ENCODE results near the gene NCAPH2.

NCAPH2 gene

DNA sequence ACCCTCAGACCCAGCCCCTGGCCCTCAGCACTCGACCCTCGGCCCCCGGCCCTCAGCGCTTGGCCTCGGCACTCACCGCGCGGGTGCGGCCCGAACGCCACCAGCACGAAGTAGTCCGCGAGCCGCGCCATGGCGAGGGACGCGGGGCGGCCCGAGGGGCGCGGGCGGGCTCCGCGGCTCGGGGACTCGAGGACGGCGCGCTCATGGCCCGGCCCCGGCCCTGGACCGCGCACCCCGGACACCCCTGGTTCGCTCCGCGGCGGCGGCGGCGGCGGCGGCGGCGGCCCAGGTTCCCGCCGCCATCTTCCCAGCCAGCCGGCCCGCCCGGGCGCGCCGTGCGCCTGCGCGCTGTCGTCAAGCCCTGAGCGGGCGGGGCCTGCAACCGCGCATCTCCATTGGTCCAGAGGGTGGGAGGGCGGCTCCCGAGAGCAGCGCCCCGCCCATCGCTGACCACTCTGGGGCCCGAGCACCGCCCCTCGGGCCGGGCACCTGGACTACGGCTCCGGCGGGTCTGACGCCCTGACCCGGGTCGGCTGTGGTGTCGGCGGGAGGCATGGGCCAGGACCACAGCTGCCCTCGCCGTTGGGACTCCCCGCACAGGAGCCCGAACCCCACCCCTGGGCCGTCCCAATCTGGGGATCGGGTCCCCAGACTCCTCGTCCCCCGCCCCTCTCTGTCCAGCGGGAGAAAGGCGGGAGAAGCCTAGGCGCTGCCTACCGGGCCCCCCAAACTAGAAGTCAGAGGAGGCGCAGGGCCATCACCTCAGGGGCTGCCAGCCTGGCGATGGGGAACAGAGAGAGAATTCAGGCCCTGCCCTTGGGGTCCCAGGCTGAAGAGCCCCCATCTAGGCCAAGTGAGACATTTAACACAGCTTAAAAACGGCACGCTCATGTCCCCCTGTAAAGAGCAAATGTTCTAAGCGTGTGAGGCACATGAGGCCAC, 33.0 kb upstream of the NCAPH2 start, which contains the start of gene SBF1:
Gene SBF1, minus strand, starts transcription at position 326 of the 942 bp plus-strand sequence. Its CDS starts 195 bp downstream, at position 131.
- peak; percentile 100 for DNase-seq (ENCODE audit: low spot score)
- in situ Hi-C loops (cut with MboI; ENCODE audit: low pct_unique_long_range_greater_than_20kb, low sequenced_read_pairs, unreplicated experiment), result no loop called here
- TF ChIP-seq, protein P1, sequence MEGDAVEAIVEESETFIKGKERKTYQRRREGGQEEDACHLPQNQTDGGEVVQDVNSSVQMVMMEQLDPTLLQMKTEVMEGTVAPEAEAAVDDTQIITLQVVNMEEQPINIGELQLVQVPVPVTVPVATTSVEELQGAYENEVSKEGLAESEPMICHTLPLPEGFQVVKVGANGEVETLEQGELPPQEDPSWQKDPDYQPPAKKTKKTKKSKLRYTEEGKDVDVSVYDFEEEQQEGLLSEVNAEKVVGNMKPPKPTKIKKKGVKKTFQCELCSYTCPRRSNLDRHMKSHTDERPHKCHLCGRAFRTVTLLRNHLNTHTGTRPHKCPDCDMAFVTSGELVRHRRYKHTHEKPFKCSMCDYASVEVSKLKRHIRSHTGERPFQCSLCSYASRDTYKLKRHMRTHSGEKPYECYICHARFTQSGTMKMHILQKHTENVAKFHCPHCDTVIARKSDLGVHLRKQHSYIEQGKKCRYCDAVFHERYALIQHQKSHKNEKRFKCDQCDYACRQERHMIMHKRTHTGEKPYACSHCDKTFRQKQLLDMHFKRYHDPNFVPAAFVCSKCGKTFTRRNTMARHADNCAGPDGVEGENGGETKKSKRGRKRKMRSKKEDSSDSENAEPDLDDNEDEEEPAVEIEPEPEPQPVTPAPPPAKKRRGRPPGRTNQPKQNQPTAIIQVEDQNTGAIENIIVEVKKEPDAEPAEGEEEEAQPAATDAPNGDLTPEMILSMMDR (IDR thresholded peaks at IDR 0.05; ENCODE audit: extremely low read depth, insufficient read depth, missing control alignments), result no peak

DNA sequence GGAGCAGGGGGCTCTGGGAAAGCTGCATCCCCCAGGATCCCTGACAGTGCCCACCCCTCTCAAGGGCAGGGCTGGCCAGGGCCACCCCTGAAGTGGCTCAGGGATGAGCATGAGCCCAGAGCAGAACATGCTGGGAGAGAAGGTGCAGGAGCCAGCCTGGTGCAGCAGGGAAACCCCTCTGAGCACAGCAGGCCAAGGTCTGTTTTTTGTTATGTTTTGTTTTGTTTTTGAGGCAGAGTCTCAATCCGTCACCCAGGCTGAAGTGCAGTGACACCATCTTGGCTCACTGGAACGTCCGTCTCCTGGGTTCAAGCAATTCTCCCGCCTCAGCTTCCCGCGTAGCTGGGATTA, 32.4 kb upstream of the NCAPH2 start:
- in situ Hi-C loops (cut with MboI; ENCODE audit: low pct_unique_long_range_greater_than_20kb, low sequenced_read_pairs, unreplicated experiment), result no loop called here
- TF ChIP-seq, protein P1 (IDR thresholded peaks at IDR 0.05; ENCODE audit: extremely low read depth, insufficient read depth, missing control alignments), result no peak

DNA sequence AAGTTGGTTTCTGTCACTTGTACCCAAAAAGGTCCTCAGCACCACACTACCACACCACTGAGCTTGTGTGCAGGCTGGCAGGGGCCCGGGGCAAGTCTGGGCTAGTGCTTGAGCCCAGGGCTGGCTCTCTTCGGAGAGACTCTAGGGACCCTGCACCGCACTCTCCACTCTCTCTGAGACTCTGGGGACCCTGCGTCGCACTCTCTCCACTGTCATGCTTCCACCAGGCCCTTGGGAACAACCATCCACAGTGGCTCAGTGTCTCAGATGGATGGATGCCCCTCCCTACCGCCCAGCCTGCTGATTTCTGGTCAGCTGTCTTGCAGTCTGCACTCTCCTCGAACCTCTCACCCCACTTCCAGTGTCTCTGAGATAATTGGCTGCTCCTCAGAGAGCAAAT, 31.2 kb upstream of the NCAPH2 start:
- TF ChIP-seq, protein P1 (IDR thresholded peaks at IDR 0.05; ENCODE audit: extremely low read depth, insufficient read depth, missing control alignments), result no peak
- no peak for DNase-seq (ENCODE audit: low spot score)
- in situ Hi-C loops (cut with MboI; ENCODE audit: low pct_unique_long_range_greater_than_20kb, low sequenced_read_pairs, unreplicated experiment), result no loop called here

More for the DNA sequence above, 32.4 kb upstream of the NCAPH2 start:
- no peak for DNase-seq (ENCODE audit: low spot score)

DNA sequence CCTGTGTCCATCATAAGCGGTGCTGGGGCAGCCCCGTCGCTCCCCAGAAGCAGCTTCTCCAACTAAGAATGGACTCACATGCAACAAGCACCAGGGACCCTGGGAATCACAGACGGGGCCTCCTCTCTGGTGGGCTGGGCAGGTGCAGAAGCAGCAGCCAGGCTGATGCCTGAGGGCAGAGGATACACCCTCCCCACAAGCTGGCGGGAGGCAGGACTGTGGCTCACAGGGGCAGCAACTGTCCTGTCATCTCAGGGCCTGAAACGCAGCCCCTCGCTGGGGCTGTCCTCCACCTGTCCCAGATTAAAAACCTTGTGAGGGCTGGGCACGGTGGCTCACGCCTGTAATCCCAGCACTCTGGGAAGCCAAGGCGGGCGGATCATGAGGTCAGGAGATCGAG, 30.1 kb upstream of the NCAPH2 start:
- TF ChIP-seq, protein P1 (IDR thresholded peaks at IDR 0.05; ENCODE audit: extremely low read depth, insufficient read depth, missing control alignments), result no peak
- in situ Hi-C loops (cut with MboI; ENCODE audit: low pct_unique_long_range_greater_than_20kb, low sequenced_read_pairs, unreplicated experiment), result no loop called here
- DNase-seq (ENCODE audit: low spot score), result no peak

DNA sequence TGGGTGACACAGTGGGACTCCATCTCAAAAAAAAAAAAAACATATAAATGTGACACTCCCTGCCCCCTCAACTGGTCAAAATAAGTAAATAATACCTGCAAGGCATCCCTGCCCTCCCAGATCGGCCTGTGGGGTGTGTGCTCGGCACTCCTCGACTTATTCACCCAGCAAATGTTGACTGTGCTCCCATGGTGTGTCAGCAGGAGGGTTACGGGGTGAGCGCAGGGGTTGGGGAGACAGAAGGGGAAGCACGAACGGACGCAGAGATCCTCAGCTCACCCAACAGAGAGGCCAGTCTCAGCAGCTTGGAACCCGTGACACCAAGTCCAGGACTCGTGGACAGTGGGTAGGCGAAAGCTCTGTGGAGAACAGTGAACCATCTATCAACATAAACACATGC, 28.3 kb upstream of the NCAPH2 start:
- TF ChIP-seq, protein P1 (IDR thresholded peaks at IDR 0.05; ENCODE audit: extremely low read depth, insufficient read depth, missing control alignments), result no peak
- in situ Hi-C loops (cut with MboI; ENCODE audit: low pct_unique_long_range_greater_than_20kb, low sequenced_read_pairs, unreplicated experiment), result no loop called here
- DNase-seq (ENCODE audit: low spot score), result no peak

DNA sequence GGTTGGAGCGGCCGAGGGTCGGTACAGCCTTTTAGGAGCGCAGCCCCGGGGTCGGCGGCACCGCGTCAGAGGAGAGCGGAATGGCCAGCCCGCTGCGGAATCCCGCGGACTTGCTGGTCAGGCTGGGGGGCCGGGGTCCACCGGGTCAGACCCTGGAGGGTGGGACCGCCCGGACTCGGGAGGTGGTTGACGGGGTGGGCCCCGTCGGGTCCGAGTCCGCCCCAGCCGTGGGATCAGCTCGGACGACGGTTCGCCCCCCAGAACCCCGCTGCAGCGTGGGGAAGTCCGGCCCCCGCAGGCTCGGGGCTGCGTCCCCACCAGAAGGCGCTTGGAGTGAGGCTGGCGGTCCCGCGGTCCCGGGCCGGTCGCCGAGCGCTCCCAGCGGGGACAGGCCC, 27.0 kb upstream of the NCAPH2 start:
- in situ Hi-C loops (cut with MboI; ENCODE audit: low pct_unique_long_range_greater_than_20kb, low sequenced_read_pairs, unreplicated experiment), result no loop called here
- TF ChIP-seq, protein P1 (IDR thresholded peaks at IDR 0.05; ENCODE audit: extremely low read depth, insufficient read depth, missing control alignments), result no peak
- no peak for DNase-seq (ENCODE audit: low spot score)

Data from GM13977 (cell line).